HG02870 (cell line): Measurements from ENCODE around the gene ASB8.

Source experiments
- ATAC-seq: cut with Tn5 transposase; IDR thresholded peaks from one replicate; pipeline ENCODE4 v1.9.1; 2021; ENCODE audit warnings: mild to moderate bottlenecking, moderate library complexity; ENCODE audit not compliant: unreplicated experiment

Gene ASB8

DNA sequence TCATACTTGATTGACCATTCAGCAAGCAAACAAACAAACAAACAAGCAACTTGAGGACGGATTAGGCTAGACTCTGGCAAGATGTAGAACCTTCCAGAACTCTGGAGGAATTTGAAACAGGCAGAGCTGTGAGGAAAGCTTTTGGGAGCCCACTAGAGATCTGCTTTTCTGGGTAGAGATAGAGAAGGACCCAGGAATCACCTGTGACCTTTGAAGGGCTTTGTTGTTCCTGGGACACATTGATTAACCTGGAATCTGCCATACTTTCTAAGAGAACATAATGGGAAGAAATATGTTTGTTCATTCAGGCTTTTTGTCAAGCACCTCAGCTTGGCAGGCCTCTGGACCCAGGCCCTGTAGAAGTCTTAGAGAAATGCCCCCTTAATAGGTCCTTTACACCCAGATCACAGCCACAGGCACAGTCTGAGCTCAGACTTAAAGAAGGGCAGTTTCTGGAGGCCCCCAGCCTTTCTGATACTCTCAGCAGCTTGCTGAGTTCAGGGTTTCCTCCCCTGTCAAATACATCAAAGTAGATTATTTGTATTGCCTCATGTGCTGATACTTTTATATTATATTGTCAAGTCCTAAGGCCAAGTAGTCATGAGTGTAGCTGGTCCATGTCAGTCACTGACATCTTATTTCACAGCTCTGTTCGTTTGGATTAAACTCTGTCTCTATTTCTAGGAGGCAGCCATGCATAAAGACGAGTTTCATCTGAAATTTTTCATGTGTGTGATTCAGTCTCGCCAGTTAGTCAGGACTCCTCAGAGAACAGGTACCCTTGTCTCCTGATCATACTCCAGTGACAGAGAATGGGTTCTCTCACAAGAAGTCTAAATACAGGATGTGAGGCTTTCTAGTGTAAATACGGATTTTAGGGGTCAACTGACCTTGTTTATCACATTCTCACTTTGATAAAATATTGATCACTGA lies 50.4 kb downstream of the ASB8 start:
- no peak for ATAC-seq

DNA sequence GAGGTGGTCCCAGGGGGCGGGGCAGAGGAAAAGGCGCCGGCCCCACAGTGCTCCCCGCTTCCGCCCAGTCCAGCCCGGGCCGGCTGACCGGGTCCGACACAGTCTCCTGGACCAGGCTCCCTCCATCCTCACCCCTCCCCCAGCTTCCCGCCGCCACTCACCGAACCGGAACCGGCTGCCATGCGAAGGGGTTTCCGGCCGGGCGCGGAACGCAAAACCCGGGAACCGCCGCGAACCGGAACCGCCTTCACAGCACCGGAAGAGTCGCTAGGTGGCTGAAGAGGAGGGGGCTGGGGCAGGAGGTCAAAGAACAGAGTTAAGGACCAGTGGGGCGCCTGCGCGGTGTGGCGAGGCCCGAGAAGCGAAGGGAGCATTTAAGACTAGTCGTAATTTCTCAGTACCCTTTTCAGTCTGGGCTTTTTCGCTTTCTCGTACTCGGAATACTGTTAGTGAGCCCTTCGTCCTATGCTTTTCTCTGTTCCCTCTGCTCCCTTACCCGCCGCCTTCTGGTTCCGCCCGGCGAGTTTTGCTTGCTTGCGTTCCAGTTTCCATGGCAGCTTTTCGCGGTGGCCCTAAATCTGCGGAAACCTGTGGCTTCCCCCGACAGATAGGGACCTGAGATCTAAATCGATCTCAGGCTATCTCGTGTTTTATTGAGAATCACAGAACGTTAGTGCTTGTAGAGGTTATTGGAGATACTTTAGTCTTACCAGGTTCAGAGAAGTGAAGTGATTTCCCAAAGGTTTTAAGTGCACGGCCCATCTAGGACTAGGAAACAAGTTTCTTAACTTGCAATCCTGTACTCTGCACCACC lies 51.2 kb downstream of the ASB8 start, which contains the start of gene SENP1:
SENP1 (minus strand) TSS at position 213 of the 814 bp plus-strand sequence. CDS start 4,607 bp downstream, outside the sequence.
- peak; percentile 61 for ATAC-seq

DNA sequence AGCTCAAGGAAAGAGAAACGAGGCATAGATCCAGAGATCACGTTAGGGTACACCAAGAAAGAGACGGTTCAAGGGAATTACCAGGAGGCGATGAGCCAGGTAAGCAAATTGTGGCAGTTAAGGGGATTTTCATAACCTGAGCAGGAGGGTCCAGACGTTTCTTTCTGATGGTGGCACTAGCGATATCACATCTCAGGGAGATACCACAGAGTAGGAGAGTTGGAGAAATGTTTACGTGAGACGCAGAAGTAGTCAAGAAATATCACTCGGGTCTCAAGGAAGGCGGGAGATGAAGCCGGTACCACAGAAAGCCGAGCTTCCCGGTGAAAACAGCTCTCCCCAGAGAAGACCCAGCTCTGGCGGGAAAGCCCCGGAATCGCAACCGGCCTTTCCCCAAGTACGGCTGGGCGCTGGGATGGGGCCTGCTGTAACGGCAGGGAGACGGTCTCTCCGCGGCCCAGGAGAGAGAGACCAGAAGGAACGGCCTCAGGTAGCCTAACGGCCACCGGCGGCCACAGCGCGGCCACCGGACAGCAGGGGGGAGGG lies 51.9 kb downstream of the ASB8 start:
- peak; percentile 22 for ATAC-seq

DNA sequence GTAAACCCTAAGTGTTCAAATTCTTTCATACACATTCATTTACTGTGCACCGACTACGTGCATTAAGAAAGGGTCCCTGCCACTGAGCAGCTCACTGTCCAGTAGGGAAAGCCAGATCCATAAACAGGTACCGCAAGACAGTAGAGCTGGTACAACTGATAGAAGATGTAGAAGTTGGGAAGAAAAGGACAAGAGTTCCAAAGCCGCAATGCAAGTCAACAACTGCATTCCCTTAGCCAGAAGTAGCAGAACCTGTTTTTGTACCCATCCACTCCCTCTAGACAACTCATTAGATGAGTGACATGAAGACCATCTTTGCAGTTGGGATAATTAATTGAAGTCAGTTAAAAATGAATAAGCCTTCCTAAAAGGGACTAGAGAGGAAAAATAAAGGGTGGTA lies 52.8 kb downstream of the ASB8 start:
- ATAC-seq: no peak
